Endothelial cell of umbilical vein (primary cell): ENCODE measurements around the gene KLF15. TPM values are rescaled to one million over a fixed set of nuclear protein-coding genes. Genes with fewer than 3 reads are reported as not detected.

ENCODE experiments used
- BruUV-seq: library from RNA; stranded (reverse); fragments of 400-500 nt; replicated peaks from 2 replicates; lab custom pipeline; 2021; lab: Mats Ljungman, UMichigan
- CTCF ChIA-PET: fragments of 300-600, 350-600 bp; sonication (Branson Sonifier 250); formaldehyde crosslinking; loops from one replicate; lab custom pipeline; 2021; ENCODE audit warnings: antibody characterized with exemption, inconsistent platforms; lab: Charles Lee
- POLR2A ChIA-PET: fragments of 300-600, 350-600 bp; sonication (Branson Sonifier 250); formaldehyde crosslinking; loops from one replicate; lab custom pipeline; 2021; ENCODE audit warnings: antibody characterized with exemption, inconsistent platforms; lab: Charles Lee
- DNase-seq: peaks from one replicate; pipeline ENCODE4 v3.0.0-alpha.2; 2011; ENCODE audit warnings: low read depth, low spot score
- FAIRE-seq: peaks from 2 replicates; lab custom pipeline; 2011; peaks lifted over from hg19 to GRCh38; lab: Jason Lieb, UNC
- H2AFZ ChIP-seq: 2 replicates; pipeline ENCODE4 v1.6.0; 2012; ENCODE audit warnings: low read depth, low read length, control low read depth, inconsistent platforms
- H3K27ac ChIP-seq: 2 replicates; pipeline ENCODE4 v1.5.1; 2011; ENCODE audit warnings: low read depth, mild to moderate bottlenecking, control low read depth, low read length, moderate library complexity; ENCODE audit not compliant: insufficient read depth
- H3K27me3 ChIP-seq, 2 experiments: 2 replicates each; pipeline versions ENCODE4 v1.6.0 to v1.6.1; 2011; ENCODE audit warnings: low read length in 2 of 2, mixed read lengths in 1 of 2; ENCODE audit not compliant: control insufficient read depth in 2 of 2, insufficient read depth in 2 of 2
- H3K36me3 ChIP-seq, 2 experiments: 2 replicates in 1 of 2; 3 replicates in 1 of 2; pipeline ENCODE4 v1.5.1; 2011; ENCODE audit warnings: low read length in 2 of 2, mild to moderate bottlenecking in 1 of 2, moderate library complexity in 1 of 2; ENCODE audit not compliant: control insufficient read depth in 2 of 2, insufficient read depth in 2 of 2; ENCODE audit errors: extremely low read depth in 1 of 2
- H3K4me1 ChIP-seq: 3 replicates; pipeline ENCODE4 v1.5.1; 2011; ENCODE audit warnings: mild to moderate bottlenecking, low read length; ENCODE audit not compliant: control insufficient read depth, insufficient read depth; ENCODE audit errors: extremely low read depth
- H3K4me2 ChIP-seq: 2 replicates; pipeline ENCODE4 v1.6.1; 2011; ENCODE audit warnings: low read length, control low read depth, mixed read lengths; ENCODE audit not compliant: insufficient read depth
- H3K4me3 ChIP-seq, 3 experiments: fragments of 200-600 bp in 1 of 3; sonication (generic), shearing (Covaris generic) in 1 of 3; replicated peaks in 1 of 3; 2 replicates each; pipeline ENCODE4 v1.5.1; 2011 to 2016; ENCODE audit warnings: control low read depth in 3 of 3, low read length in 3 of 3, mild to moderate bottlenecking in 2 of 3, inconsistent platforms in 1 of 3, low read depth in 1 of 3, moderate library complexity in 1 of 3; ENCODE audit not compliant: insufficient read depth in 1 of 3
- H3K79me2 ChIP-seq: 2 replicates; pipeline ENCODE4 v1.6.0; 2012; ENCODE audit warnings: low read length, inconsistent platforms; ENCODE audit not compliant: control insufficient read depth, insufficient read depth
- H3K9ac ChIP-seq: replicated peaks from 2 replicates; pipeline ENCODE3; 2011; ENCODE audit warnings: low read length, control low read depth; ENCODE audit not compliant: insufficient read depth; ENCODE audit errors: extremely low read depth
- H3K9me1 ChIP-seq: replicated peaks from 3 replicates; pipeline ENCODE4 v1.6.0; 2011; ENCODE audit warnings: mild to moderate bottlenecking, low read length; ENCODE audit not compliant: control insufficient read depth, insufficient read depth; ENCODE audit errors: extremely low read depth
- H3K9me3 ChIP-seq: replicated peaks from 2 replicates; pipeline ENCODE4 v1.5.1; 2012; ENCODE audit warnings: low read length, inconsistent platforms; ENCODE audit not compliant: control insufficient read depth, insufficient read depth
- H4K20me1 ChIP-seq: replicated peaks from 2 replicates; pipeline ENCODE3; 2011; ENCODE audit warnings: mild to moderate bottlenecking, low read length; ENCODE audit not compliant: control insufficient read depth, insufficient read depth; ENCODE audit errors: extremely low read depth
- CTCF ChIP-seq, 2 donors: IDR thresholded peaks; 1 replicate in 1 of 2; 2 replicates in 1 of 2; pipeline ENCODE4 v1.5.1; 2011; ENCODE audit warnings: low read length in 2 of 2, mild to moderate bottlenecking in 2 of 2, moderate library complexity in 2 of 2, control low read depth in 1 of 2, inconsistent platforms in 1 of 2, low read depth in 1 of 2; ENCODE audit not compliant: insufficient read depth in 1 of 2; ENCODE audit errors: extremely low read depth in 1 of 2
- EZH2 ChIP-seq: IDR thresholded peaks from 2 replicates; pipeline ENCODE4 v1.6.1; 2012; ENCODE audit warnings: borderline replicate concordance, low read depth, mild to moderate bottlenecking, moderate library complexity, low read length, inconsistent platforms; ENCODE audit not compliant: severe bottlenecking
- FOS ChIP-seq: IDR thresholded peaks from 2 replicates; pipeline ENCODE4 v1.6.1; 2011; ENCODE audit warnings: mild to moderate bottlenecking, low read length, moderate library complexity, borderline replicate concordance; ENCODE audit not compliant: insufficient read depth
- GATA2 ChIP-seq: IDR thresholded peaks from 2 replicates; pipeline ENCODE4 v1.7.0; 2011; ENCODE audit warnings: low read depth, mild to moderate bottlenecking, moderate library complexity, mixed read lengths, low read length; ENCODE audit not compliant: insufficient read length, insufficient read depth
- JUN ChIP-seq: IDR thresholded peaks from 2 replicates; pipeline ENCODE4 v1.6.1; 2011; ENCODE audit warnings: borderline replicate concordance, low read depth; ENCODE audit not compliant: insufficient read length, insufficient read depth
- MAX ChIP-seq: IDR thresholded peaks from 2 replicates; pipeline ENCODE4 v1.6.1; 2011; ENCODE audit not compliant: insufficient read depth, insufficient read length
- MYC ChIP-seq: IDR thresholded peaks from one replicate; pipeline ENCODE4 v1.6.1; 2011; ENCODE audit warnings: mild to moderate bottlenecking, low read depth, low read length
- POLR2A ChIP-seq: IDR thresholded peaks from 2 replicates; pipeline ENCODE4 v1.6.1; 2012; ENCODE audit warnings: low read depth, mild to moderate bottlenecking, control low read depth, low read length
- POLR2AphosphoS5 ChIP-seq: IDR thresholded peaks from 2 replicates; pipeline ENCODE4 v1.6.1; 2012; ENCODE audit warnings: low read depth, mild to moderate bottlenecking, control low read depth, low read length, moderate library complexity; ENCODE audit not compliant: insufficient read depth
- dilution Hi-C: fragments of 300-500 bp; cut with MboI; formaldehyde crosslinking; loops from one replicate; pipeline ENCODE4 v1.15.0; 2019; ENCODE audit warnings: low sequenced_read_pairs; ENCODE audit not compliant: extremely low pct_ligation_motif_present
- intact Hi-C: fragments of 100-400 bp; cut with micrococcal nuclease; formaldehyde crosslinking; loops from one replicate; pipeline ENCODE4 v1.10.0; 2022
- polyA plus RNA-seq, 4 experiments: library from polyadenylated mRNA; depleted of rRNA in 3 of 4; stranded (reverse) in 3 of 4; unstranded in 1 of 4; fragments of >200 nt; gene quantifications; 2 replicates each; pipeline versions ENCODE4 v1.2.1 to v1.2.3, GENCODE V29; 2011 to 2012; ENCODE audit warnings: missing spikeins in 1 of 4
- total RNA-seq: library from RNA; stranded (reverse); gene quantifications from 2 replicates; pipeline ENCODE4 v1.2.3, GENCODE V29; 2021

The KLF15 gene
- total and polyA plus RNA-seq, 2 donors (not counting 3 experiments of a cell fraction or from before 2014, with no cell fraction given): 2.2 to 3.0 TPM

- no TSS peak for BruUV-seq
- CTCF ChIA-PET: no interaction called here
Measured at GRCh38 chr3:126295407-126295939, 61.7 kb downstream of the KLF15 start.

More at GRCh38 chr3:126295407-126295939, 61.7 kb downstream of the KLF15 start:
- Histone ChIP-seq H3K27ac (no peak overlapping the region), H3K79me2 (no peaks in the 10 kb centered on the region), H3K36me3 (no peaks in the 10 kb centered on the region), H4K20me1 (no peaks in the 10 kb centered on the region), H3K4me3 (no peak overlapping the region), H3K9me3 (no peaks in the 10 kb centered on the region), H2AFZ (no peak overlapping the region), H3K9ac (no peak overlapping the region), H3K4me1 (no peaks in the 10 kb centered on the region), H3K27me3 (no peaks in the 10 kb centered on the region), H3K4me2 (no peak overlapping the region), H3K9me1 (no peaks in the 10 kb centered on the region)
- dilution Hi-C loops: no loop called here
- POLR2A ChIA-PET: no interaction called here
- FAIRE-seq: no peak
- no peak for DNase-seq
- intact Hi-C loops: no loop called here
- no peak for TF ChIP-seq GATA2
- no peak for TF ChIP-seq POLR2A
- no peak for TF ChIP-seq EZH2
- TF ChIP-seq CTCF (IDR thresholded peaks at IDR 0.05; ENCODE audit: extremely low read depth in 1 of 2, insufficient read depth in 1 of 2, low read depth in 1 of 2, low read length in 2 of 2): no peak
- no peak for TF ChIP-seq POLR2AphosphoS5
- no peak for TF ChIP-seq MAX
- TF ChIP-seq MYC: no peak
- no peak for TF ChIP-seq JUN
- TF ChIP-seq FOS: no peak
